GM10266 (cell line): ENCODE measurements around the gene IGFBP3.

Experiments
- DNase-seq: peaks from one replicate; pipeline ENCODE4 v3.0.0; 2012; ENCODE audit errors: extremely low spot score
- TF ChIP-seq, protein P1 (sequence below): IDR thresholded peaks from 2 replicates; pipeline ENCODE4 v1.5.1; 2012; ENCODE audit warnings: mild to moderate bottlenecking, low read depth; ENCODE audit not compliant: control insufficient read depth, insufficient read depth; ENCODE audit errors: missing control alignments

IGFBP3 gene

DNA sequence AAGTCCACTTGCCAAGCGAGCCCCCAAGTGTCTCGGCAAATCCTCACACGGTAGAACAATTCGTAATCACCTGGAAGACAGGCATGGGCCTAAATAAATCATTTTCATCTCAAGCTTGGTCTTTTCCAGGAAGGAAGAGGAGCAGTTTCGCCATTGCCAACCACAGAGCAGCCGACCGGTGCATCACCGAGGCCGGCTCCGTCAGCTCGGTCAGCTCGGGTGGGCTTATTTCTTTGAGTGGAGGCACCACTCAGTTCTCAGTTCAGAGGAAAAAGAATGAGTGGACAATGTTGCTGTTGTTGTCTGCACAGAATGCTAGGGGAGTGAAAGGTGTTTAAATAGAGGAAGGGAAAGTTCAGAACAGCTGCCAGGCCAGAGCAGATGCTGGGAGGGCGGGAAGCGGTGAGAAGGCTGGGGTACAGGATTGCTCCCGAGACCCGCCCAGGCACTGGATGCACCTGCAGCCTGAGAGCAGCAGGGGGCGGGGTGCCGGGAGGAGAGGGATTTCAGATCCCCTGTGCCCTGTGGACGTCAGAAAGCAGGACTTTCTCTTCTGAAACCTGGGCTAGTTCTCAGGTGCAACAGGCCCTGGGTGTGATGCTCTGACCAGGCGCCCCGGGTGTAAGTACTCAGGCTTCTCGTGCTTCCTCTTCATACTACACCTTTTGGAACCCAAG lies 17.7 kb upstream of the IGFBP3 start:
- DNase-seq, result no peak

DNA sequence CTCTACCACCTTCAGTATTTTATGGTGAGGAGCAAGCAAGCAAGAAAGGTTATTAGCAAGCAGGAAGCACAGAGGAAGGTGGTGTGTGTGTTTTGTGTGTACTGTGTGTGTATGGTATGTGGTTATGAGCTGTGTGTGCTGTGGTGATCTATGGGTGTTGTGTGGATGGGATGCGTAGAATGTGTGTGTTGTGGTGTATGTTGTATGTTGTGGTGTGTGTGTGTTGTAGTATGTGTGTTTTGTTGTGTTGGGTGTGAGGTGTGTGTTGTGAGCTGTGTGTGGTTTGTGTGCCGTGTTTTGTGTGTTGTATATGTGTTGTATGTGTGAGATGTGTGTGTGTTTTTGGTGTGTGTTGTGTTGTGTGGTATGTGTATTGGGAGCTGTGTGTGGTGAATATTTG lies 16.8 kb upstream of the IGFBP3 start:
- TF ChIP-seq, protein P1, sequence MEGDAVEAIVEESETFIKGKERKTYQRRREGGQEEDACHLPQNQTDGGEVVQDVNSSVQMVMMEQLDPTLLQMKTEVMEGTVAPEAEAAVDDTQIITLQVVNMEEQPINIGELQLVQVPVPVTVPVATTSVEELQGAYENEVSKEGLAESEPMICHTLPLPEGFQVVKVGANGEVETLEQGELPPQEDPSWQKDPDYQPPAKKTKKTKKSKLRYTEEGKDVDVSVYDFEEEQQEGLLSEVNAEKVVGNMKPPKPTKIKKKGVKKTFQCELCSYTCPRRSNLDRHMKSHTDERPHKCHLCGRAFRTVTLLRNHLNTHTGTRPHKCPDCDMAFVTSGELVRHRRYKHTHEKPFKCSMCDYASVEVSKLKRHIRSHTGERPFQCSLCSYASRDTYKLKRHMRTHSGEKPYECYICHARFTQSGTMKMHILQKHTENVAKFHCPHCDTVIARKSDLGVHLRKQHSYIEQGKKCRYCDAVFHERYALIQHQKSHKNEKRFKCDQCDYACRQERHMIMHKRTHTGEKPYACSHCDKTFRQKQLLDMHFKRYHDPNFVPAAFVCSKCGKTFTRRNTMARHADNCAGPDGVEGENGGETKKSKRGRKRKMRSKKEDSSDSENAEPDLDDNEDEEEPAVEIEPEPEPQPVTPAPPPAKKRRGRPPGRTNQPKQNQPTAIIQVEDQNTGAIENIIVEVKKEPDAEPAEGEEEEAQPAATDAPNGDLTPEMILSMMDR, result no peak
- no peak for DNase-seq

More for the DNA sequence above, 17.7 kb upstream of the IGFBP3 start:
- TF ChIP-seq, protein P1, result no peak

DNA sequence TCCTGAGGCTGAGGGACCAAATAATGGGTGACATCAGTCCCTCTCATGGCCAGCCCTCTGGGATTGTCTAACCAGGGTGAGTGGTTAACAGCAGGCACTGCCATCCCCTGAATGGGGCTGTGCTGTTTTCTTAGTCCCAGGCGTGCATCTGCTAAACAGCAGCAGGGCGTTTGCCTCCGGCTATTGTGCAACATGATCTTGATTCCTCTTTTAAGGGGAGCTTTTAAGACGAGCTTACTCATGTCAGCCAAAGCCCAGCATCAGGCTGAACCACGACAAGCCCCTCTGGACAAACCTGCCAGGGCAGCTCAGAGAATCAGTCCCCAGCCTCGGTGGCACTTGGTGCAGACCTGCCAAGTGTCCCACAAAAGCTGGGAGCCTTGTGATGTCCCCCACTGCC lies 16.2 kb upstream of the IGFBP3 start:
- DNase-seq, result no peak
- TF ChIP-seq, protein P1, result no peak

DNA sequence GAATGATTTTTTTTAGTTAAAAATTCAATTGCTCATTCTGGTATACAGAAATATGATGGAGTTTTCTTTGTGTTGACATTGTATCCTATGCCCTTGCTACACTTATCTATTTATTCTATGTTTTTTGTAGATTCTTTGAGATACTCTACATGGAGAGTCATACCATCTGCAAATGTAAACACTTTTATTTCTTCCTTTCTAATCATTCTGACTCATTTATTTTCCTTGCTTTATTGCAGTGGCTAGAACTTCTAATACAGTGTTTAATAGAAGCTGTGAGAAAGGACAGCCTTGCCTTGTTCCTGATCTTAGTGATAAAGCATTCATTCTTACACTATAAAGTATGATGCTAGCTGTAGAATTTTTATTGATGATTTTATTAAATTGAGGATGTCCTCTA lies 9.9 kb upstream of the IGFBP3 start:
- TF ChIP-seq, protein P1, result no peak
- DNase-seq, result no peak

DNA sequence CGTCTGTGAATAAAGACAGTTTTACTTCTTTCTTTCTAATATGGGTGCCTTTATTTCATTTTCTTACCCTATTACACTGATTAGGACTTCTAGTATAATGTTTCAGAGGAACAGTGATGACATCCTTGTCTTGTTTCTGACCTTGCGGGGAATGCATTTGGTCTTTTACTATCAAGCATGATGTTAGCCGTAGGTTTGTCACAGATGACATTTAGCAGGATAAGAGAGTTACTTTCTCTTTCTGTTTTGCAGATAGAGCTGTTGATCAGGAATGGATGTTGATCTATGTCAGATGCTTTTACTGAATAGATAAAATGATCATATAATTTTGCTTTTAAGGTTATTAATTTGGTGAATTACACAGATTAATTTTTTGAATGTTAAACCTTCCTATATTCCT lies 6.6 kb upstream of the IGFBP3 start:
- TF ChIP-seq, protein P1, result no peak
- DNase-seq, result no peak

DNA sequence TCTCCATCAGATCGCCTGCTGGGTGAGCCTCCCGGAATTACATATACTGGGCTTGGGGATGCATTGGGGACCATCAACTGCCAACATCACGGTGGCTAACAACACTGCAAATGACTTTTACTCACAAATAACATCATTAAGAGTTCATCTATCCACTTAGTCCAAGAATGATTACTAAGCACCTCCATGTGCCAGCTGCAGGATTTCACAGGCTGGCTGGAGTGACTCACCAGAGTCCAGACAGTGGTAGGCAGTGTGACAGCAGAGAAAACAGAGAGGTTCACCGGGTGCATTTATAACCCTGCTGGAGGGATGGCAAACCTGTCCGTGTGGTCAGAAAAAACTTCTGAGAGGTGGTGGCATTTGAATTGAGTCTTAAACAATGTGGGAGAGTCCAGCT lies 3.2 kb upstream of the IGFBP3 start:
- no peak for DNase-seq
- TF ChIP-seq, protein P1, result no peak

DNA sequence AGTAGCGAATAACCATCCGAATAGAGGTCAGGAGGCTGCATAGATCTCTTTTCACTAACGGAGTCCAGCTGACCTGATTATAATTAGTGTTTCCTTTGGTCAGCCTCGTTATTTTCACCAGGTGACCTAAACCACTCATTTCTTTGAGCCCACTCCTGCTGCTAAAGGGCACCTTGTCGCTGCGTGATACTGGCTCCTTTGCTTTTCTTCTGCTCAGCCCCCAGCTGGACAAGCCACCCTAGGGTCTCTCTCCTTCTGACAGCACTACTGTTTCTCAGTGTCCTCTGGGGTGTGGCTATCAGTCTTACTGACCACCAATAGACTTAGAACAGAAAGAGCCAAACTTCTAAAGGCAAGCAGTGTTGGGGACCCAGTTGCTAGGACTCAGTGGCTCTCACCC lies 2.7 kb upstream of the IGFBP3 start:
- DNase-seq, result no peak
- TF ChIP-seq, protein P1, result no peak
